ENCODE data around the gene PIH1D1. TPM values are rescaled to one million over a fixed set of nuclear protein-coding genes. Genes with fewer than 3 reads are reported as not detected.

PIH1D1 gene
- total RNA-seq, 1 donor from 2014 or later: 77.9 TPM

GRCh38 chr19:49420227-49420626, 31.4 kb downstream of the PIH1D1 start:
- no peak for DNase-seq (ENCODE audit: low spot score)

DNA sequence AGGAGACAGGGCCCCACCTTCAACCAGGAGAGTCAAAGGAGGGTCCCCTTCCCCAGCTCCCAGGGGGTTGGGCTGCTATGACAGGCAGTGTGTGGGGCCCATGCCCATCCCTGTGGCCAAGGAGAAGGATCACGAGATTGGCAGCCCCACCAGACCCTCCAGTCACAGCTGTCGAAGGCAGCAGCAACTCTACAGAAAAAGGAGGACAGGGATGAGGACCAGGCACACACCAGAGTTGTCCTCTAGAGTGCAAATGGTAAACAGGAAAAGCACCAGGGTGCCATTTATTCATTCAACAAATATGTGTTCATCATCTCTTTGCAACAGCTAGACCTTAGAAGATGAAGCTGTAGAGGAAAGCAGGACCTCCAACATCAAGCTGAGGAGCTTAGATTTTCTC, 32.4 kb downstream of the PIH1D1 start:
- no peak for DNase-seq (ENCODE audit: low spot score)

GRCh38 chr19:49418511-49418910, 33.1 kb downstream of the PIH1D1 start:
- DNase-seq (ENCODE audit: low spot score): no peak

DNA sequence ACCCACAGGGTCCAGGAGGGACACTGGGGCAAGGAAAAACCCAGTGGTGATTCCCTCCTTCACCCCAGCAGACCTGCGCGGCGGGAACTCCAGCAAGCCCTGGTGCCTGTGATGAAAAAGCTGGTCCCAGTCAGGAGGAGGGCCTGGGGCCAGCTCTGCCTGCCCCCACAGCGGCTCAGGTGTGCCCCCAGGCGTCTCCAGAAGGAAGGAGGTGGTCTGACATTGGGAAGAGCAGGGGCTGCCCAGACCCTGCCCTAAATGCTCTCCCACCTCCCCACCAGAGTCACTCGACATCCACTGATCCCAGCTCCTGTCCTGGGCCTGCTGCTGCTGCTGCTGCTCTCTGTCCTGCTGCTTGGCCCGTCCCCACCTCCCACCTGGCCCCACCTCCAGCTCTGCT, 34.5 kb downstream of the PIH1D1 start:
- no peak for DNase-seq (ENCODE audit: low spot score)

GRCh38 chr19:49415810-49416200, 35.8 kb downstream of the PIH1D1 start:
- DNase-seq (ENCODE audit: low spot score): no peak

DNA sequence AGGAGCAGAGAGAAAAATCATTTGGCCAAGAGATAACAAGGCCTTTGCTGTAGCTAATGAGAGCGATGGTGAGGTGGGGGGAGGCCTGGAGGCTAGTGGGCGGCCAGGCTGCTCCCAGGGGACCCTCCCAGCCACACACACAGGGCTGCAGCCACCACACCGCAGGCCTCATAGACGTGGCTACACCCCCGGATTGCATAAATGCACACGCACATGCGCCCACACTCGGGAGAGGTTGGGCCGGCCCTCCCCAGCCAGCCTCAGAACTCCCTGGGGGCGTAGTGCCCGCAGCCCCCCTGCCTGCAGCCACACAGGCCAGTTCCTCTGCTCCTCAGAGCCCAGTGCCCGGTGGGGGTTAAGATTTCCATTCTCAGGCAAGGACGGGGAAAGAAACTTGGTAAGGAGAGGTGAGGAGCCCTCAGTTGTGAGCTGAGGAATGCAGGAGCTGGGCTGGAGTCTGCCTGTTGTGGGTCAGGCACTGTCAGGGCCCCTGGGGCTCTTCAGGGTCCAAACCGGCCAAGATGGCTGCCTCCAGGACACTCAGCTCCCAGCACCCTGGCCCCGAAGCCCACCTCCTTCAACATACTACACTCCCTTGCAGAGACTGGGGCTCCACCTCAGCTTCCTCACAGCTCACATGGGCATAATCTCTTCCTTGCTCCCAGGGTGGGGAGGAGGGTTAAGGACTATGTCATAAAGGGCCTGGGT, 36.4 kb downstream of the PIH1D1 start:
- DNase-seq (ENCODE audit: low spot score): no peak

- DNase-seq (ENCODE audit: low spot score): no peak
Measured at GRCh38 chr19:49414256-49414655, 37.4 kb downstream of the PIH1D1 start.

GRCh38 chr19:49413348-49413747, 38.3 kb downstream of the PIH1D1 start:
- no peak for DNase-seq (ENCODE audit: low spot score)

- DNase-seq (ENCODE audit: low spot score): no peak
Measured at GRCh38 chr19:49411681-49412326, 39.8 kb downstream of the PIH1D1 start.

DNA sequence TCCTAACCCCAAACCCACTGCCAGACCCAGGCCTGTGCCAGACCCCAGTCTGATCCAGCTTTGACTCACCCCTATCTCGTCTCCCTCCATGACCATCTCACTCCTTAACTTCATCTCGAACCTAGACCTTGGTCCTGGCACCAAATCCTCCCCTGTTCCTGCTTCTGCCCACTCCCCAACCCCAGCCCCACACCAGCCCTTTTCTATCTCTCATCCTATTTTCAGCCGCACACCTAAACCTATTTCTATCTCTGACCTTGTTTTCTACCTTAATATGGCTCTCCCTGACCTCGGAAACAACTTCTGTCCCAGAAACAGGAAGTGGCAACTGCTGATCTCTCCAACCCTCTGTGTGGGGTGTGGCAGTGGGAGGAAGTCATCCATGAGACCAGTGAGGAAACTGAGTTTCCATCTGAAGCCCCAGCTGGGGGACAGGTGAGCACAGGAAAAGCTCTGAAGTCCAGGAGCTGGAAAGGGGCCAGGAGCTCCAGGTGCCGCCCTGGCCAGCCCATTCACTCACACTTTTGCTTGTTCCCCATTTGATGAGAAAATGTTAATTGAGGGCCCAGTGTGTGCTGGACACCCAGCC, 42.1 kb downstream of the PIH1D1 start:
- DNase-seq (ENCODE audit: low spot score): no peak

- no peak for DNase-seq (ENCODE audit: low spot score)
Measured at GRCh38 chr19:49408816-49409440, 42.7 kb downstream of the PIH1D1 start.

DNA sequence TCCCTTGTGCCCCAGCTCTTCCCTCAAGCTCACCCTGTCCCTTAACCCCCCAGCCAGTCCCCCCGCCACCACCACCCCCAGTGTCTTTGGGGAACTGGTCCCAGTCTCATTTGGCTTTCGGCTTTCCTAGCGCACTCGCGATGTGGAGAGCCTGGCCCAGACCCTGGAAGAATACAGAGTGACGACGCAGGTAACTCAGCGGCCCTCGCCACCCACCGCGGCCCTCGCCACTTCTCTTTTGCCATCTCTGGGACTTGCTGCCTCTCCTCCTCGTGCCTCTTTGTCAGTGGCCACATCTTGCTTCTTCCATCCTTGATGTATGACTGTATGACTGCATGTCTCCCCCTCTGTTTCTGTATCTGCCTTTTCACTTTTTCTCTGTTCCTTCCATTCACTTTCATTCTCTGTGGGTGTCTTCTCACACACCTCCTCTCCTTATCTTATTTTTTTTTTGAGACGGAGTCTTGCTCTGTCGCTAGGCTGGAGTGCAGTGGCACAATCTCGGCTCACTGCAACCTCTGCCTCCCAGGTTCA, 44.1 kb downstream of the PIH1D1 start:
- DNase-seq (ENCODE audit: low spot score): no peak

GRCh38 chr19:49407079-49407478, 44.5 kb downstream of the PIH1D1 start:
- no peak for DNase-seq (ENCODE audit: low spot score)

DNA sequence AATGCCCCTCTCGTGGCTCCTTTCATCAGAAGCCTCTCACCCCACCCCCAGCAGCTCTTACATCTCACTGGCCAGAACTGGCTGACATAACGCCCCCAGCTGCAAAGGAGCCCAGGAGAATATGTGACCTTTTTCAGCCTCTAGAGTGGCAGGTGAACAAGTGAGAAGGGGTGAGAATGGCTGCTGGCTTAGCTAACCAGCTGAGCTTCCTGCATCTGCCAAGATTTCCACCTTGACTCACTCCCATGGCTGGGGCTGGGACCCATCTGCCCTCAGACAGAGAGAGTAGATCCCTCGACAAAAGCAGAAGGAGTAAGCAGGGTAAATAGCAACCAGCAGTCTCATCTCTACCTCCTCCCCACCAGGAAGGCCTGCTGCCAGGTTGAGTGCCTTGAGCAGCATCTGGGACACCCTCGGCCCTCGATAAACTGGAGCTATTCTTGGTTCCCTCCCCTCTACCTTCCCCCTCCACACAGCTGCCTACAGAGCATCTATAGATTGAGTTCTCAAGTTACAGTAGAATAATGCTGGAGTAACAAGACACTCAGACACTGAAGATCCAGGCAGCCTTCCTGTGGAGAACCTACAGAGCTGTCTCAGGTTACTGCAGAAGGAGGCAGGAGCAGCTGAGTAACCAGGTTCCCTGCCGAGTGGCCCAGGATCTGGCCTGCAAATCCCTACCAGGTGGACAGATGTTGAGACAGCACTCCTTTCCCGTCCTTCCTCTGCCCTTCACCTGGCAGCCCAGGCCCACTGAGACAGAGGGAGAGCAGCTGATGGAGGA, 48.0 kb downstream of the PIH1D1 start:
- DNase-seq (ENCODE audit: low spot score): no peak

DNA sequence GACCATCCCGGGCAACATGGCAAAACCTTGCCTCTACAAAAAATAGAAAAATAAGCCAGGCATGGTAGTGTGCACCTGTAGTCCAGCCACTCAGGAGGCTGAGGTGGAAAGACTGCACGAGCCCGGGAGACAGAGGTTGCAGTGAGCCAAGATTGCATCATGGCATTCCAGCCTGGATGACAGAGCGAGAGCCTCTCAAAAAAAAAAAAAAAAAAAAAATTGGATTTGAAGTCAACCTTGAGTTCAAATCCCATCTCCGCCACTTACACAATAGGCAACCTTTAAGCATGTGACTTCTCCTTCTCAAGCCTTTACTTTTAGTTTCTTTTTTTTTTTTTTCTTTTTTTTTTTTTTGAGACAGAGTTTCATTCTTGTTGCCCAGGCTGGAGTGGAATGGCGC, 51.6 kb downstream of the PIH1D1 start:
- DNase-seq (ENCODE audit: low spot score): no peak

GRCh38 chr19:49398931-49399330, 52.7 kb downstream of the PIH1D1 start:
- DNase-seq (ENCODE audit: low spot score): no peak

- no peak for DNase-seq (ENCODE audit: low spot score)
Measured at GRCh38 chr19:49398001-49398615, 53.5 kb downstream of the PIH1D1 start.

DNA sequence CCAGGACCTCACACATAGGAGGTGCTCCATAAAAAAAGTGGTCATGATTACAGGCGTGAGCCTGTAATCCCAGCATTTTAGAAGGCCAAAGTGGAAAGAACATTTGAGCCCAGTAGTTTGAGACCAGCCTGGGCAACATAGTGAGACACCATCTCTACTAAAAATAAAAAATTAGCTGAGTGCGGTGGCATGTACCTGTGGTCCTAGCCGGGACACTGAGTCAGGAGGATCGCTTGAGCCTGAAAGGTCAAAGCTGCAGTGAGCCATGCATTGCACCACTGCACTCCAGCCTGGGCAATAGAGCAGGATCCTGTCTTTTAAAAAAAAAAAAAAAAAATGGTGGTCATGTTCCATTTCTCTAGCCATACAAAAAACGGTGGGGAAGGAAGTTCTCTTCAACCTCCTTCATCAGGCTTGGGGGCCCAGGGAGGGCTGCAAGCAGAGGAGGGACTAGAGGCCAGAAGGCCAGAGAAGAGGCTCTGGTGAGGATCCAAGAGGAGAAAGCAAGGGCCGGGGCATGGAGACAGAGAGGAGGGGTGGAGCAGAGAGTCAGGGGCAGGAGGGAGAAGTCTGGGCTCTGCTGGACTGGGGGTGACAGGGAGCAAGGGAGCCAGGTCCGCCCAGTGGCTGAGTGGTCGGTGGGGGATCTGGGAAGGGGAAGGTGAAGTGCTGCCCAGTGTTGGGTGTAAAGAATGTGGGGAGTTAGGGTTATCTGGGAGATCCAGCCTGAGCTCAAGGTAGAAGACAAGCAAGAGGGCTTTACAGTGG, 54.7 kb downstream of the PIH1D1 start:
- no peak for DNase-seq (ENCODE audit: low spot score)

All from mucosa of gallbladder (tissue), 1 donor.